H9 (cell line): ENCODE results near the gene DAPK2. TPM values are rescaled to one million over a fixed set of nuclear protein-coding genes. Genes with fewer than 3 reads are reported as not detected.

Experiments used
- DNase-seq: peaks from one replicate; pipeline ENCODE4 v3.0.0-alpha.2; 2017
- H2AFZ ChIP-seq: one replicate; pipeline ENCODE4 v1.6.1; 2013; ENCODE audit warnings: mild to moderate bottlenecking, low read length, control low read depth, moderate library complexity
- H2AK5ac ChIP-seq: 2 replicates; pipeline ENCODE4 v1.6.1; 2013; ENCODE audit warnings: low read length, control low read depth, mixed read lengths; ENCODE audit not compliant: insufficient read length
- H2BK120ac ChIP-seq: one replicate; pipeline ENCODE4 v1.6.1; 2013; ENCODE audit warnings: low read depth, mild to moderate bottlenecking, low read length, control low read depth, inconsistent platforms; ENCODE audit not compliant: poor library complexity, severe bottlenecking
- H2BK12ac ChIP-seq: 2 replicates; pipeline ENCODE4 v1.6.1; 2013; ENCODE audit warnings: low read length, control low read depth, mixed read lengths, low read depth; ENCODE audit not compliant: insufficient read length
- H2BK15ac ChIP-seq: 2 replicates; pipeline ENCODE4 v1.6.1; 2013; ENCODE audit warnings: low read depth, low read length, control low read depth
- H2BK20ac ChIP-seq: one replicate; pipeline ENCODE4 v1.6.1; 2013; ENCODE audit warnings: low read depth, mild to moderate bottlenecking, low read length, control low read depth, inconsistent platforms; ENCODE audit not compliant: poor library complexity, severe bottlenecking
- H2BK5ac ChIP-seq: 2 replicates; pipeline ENCODE4 v1.6.1; 2013; ENCODE audit warnings: low read length, control low read depth, mixed read lengths; ENCODE audit not compliant: insufficient read length
- H3K14ac ChIP-seq: 2 replicates; pipeline ENCODE4 v1.6.1; 2013; ENCODE audit warnings: low read length, control low read depth; ENCODE audit not compliant: insufficient read depth
- H3K18ac ChIP-seq: 2 replicates; pipeline ENCODE4 v1.6.1; 2013; ENCODE audit warnings: low read depth, mild to moderate bottlenecking, mixed read lengths, low read length, control low read depth; ENCODE audit not compliant: insufficient read length
- H3K23ac ChIP-seq: 2 replicates; pipeline ENCODE4 v1.6.1; 2013; ENCODE audit warnings: low read length, control low read depth, mixed read lengths, low read depth; ENCODE audit not compliant: insufficient read length
- H3K23me2 ChIP-seq: 2 replicates; pipeline ENCODE4 v1.6.1; 2013; ENCODE audit warnings: low read depth, mild to moderate bottlenecking, mixed read lengths, low read length, control low read depth; ENCODE audit not compliant: insufficient read length, poor library complexity, severe bottlenecking
- H3K27ac ChIP-seq: 2 replicates; pipeline ENCODE4 v1.5.1; 2013; ENCODE audit warnings: low read length, control low read depth, mixed read lengths, low read depth; ENCODE audit not compliant: insufficient read length
- H3K27me3 ChIP-seq: 2 replicates; pipeline ENCODE4 v1.6.1; 2013; ENCODE audit warnings: low read length, control low read depth, inconsistent platforms; ENCODE audit not compliant: insufficient read depth
- H3K4ac ChIP-seq: 2 replicates; pipeline ENCODE4 v1.6.1; 2013; ENCODE audit warnings: low read depth, mild to moderate bottlenecking, control low read depth, inconsistent platforms, low read length, moderate library complexity
- H3K4me1 ChIP-seq: 2 replicates; pipeline ENCODE4 v1.6.1; 2013; ENCODE audit warnings: low read length, control low read depth, inconsistent platforms; ENCODE audit not compliant: insufficient read depth
- H3K4me2 ChIP-seq: 2 replicates; pipeline ENCODE4 v1.6.1; 2013; ENCODE audit warnings: low read length, control low read depth, mixed read lengths; ENCODE audit not compliant: insufficient read length, insufficient read depth
- H3K56ac ChIP-seq: 2 replicates; pipeline ENCODE4 v1.6.1; 2013; ENCODE audit warnings: low read depth, mild to moderate bottlenecking, mixed read lengths, low read length, control low read depth; ENCODE audit not compliant: insufficient read length
- H3K79me1 ChIP-seq: 2 replicates; pipeline ENCODE4 v1.6.1; 2013; ENCODE audit warnings: low read depth, mild to moderate bottlenecking, moderate library complexity, low read length, control low read depth, inconsistent platforms; ENCODE audit not compliant: insufficient read depth, poor library complexity, severe bottlenecking
- H3K79me2 ChIP-seq: 2 replicates; pipeline ENCODE4 v1.6.1; 2013; ENCODE audit warnings: low read length, control low read depth, inconsistent platforms; ENCODE audit not compliant: insufficient read depth
- H3K9ac ChIP-seq: 2 replicates; pipeline ENCODE4 v1.6.1; 2013; ENCODE audit warnings: low read length, control low read depth, mixed read lengths; ENCODE audit not compliant: insufficient read length; ENCODE audit errors: extremely low read depth
- H3K9me3 ChIP-seq: one replicate; pipeline ENCODE4 v1.6.1; 2013; ENCODE audit warnings: low read depth, low read length, inconsistent platforms; ENCODE audit not compliant: control insufficient read depth
- H3T11ph ChIP-seq: one replicate; pipeline ENCODE4 v1.6.1; 2013; ENCODE audit warnings: mild to moderate bottlenecking, low read length, control low read depth, inconsistent platforms
- H4K20me1 ChIP-seq: one replicate; pipeline ENCODE4 v1.6.1; 2013; ENCODE audit not compliant: control insufficient read depth, insufficient read length, insufficient read depth
- H4K5ac ChIP-seq: 2 replicates; pipeline ENCODE4 v1.6.1; 2013; ENCODE audit warnings: low read depth, mild to moderate bottlenecking, mixed read lengths, low read length, control low read depth; ENCODE audit not compliant: insufficient read length
- H4K8ac ChIP-seq: replicated peaks from 2 replicates; pipeline ENCODE4 v1.6.1; 2013; ENCODE audit warnings: low read length, control low read depth, mixed read lengths, low read depth; ENCODE audit not compliant: insufficient read length
- H4K91ac ChIP-seq: 2 replicates; pipeline ENCODE4 v1.6.1; 2013; ENCODE audit warnings: low read depth, mild to moderate bottlenecking, moderate library complexity, mixed read lengths, low read length, control low read depth; ENCODE audit not compliant: insufficient read length
- H3K27ac Mint-ChIP-seq, 3 experiments: 2 replicates in 2 of 3; 3 replicates in 1 of 3; pipeline ENCODE4 v1.8.0; 2020 to 2021; ENCODE audit warnings: mixed read lengths in 3 of 3, mild to moderate bottlenecking in 1 of 3, moderate library complexity in 1 of 3
- H3K27me3 Mint-ChIP-seq: 2 replicates; pipeline ENCODE4 v1.8.0; 2021; ENCODE audit warnings: low read depth, mild to moderate bottlenecking, moderate library complexity, mixed read lengths
- H3K36me3 Mint-ChIP-seq, 3 experiments: 2 replicates in 2 of 3; 3 replicates in 1 of 3; pipeline ENCODE4 v1.8.0; 2020 to 2021; ENCODE audit warnings: low read depth in 3 of 3, mixed read lengths in 3 of 3; ENCODE audit not compliant: insufficient read depth in 1 of 3
- H3K4me1 Mint-ChIP-seq, 2 experiments: 2 replicates each; pipeline ENCODE4 v1.8.0; 2020; ENCODE audit warnings: mixed read lengths in 2 of 2
- H3K4me3 Mint-ChIP-seq, 2 experiments: 2 replicates in 1 of 2; 3 replicates in 1 of 2; pipeline ENCODE4 v1.8.0; 2020 to 2021; ENCODE audit warnings: mild to moderate bottlenecking in 2 of 2, mixed read lengths in 2 of 2, moderate library complexity in 1 of 2
- H3K9me3 Mint-ChIP-seq, 2 experiments: 2 replicates in 1 of 2; 3 replicates in 1 of 2; pipeline ENCODE4 v1.8.0; 2020; ENCODE audit warnings: mild to moderate bottlenecking in 2 of 2, mixed read lengths in 2 of 2, moderate library complexity in 1 of 2
- WGBS: extraction: QIAGEN DNeasy Blood & Tissue Kit; methylation state at CpG from one replicate; pipeline ENCODE4 v1.1.7; 2013; ENCODE audit warnings: missing lambda C conversion rate, low lambda C conversion rate, mixed read lengths; ENCODE audit not compliant: insufficient read length; ENCODE audit errors: extremely low coverage; 5-methylcytosine and 5-hydroxymethylcytosine counted together
- total RNA-seq: library from RNA; stranded (reverse); gene quantifications from 2 replicates; pipeline ENCODE4 v1.2.1, GENCODE V29; 2021
- TF ChIP-seq, protein P1 (sequence below): fragments of 200-600 bp; sonication (generic); conservative IDR thresholded peaks from 3 replicates; pipeline ENCODE4 v1.8.0; 2021; ENCODE audit warnings: antibody characterized with exemption, mild to moderate bottlenecking

DAPK2 gene
- total RNA-seq, 1 experiment from 2014 or later, result 3.5 TPM

GRCh38 chr15:63904042-63904441 is 142.2 kb downstream of the DAPK2 start:
- H2BK12ac ChIP-seq, result no peak overlapping the region
- no peak overlapping the region for H4K5ac ChIP-seq
- DNase-seq, result no peak

More at GRCh38 chr15:63904042-63904441, 142.2 kb downstream of the DAPK2 start:
- no peak overlapping the region for H4K8ac ChIP-seq
- no peak overlapping the region for H2AK5ac ChIP-seq
- H3T11ph ChIP-seq, result no peak overlapping the region
- no peak overlapping the region for H3K4me2 ChIP-seq
- H3K18ac ChIP-seq, result no peak overlapping the region
- no peak overlapping the region for H3K23ac ChIP-seq
- Mint-ChIP-seq H3K27me3 (no peaks in the 10 kb centered on the region), H3K4me1 (peaks cover 23 to 35% of the 10 kb centered on the region in 2 experiments), H3K9me3 (no peaks in the 10 kb centered on the region), H3K27ac (no peak overlapping the region), H3K36me3 (peaks cover 0 to 3% (median 0%) of the 10 kb centered on the region in 3 experiments; a peak in 2 of 7 replicates), H3K4me3 (no peak overlapping the region)
- no peak overlapping the region for H3K56ac ChIP-seq
- H3K4me1 ChIP-seq, result no peaks in the 10 kb centered on the region
- no peak overlapping the region for H4K91ac ChIP-seq
- H3K14ac ChIP-seq, result no peak overlapping the region
- H3K27ac ChIP-seq, result no peak overlapping the region
- H3K79me2 ChIP-seq, result no peaks in the 10 kb centered on the region
- H3K9ac ChIP-seq, result no peak overlapping the region
- H2BK5ac ChIP-seq, result no peak overlapping the region
- H2AFZ ChIP-seq, result no peak overlapping the region
- H3K9me3 ChIP-seq, result no peaks in the 10 kb centered on the region
- H3K79me1 ChIP-seq, result no peaks in the 10 kb centered on the region
- no peak overlapping the region for H3K4ac ChIP-seq
- TF ChIP-seq, protein P1, sequence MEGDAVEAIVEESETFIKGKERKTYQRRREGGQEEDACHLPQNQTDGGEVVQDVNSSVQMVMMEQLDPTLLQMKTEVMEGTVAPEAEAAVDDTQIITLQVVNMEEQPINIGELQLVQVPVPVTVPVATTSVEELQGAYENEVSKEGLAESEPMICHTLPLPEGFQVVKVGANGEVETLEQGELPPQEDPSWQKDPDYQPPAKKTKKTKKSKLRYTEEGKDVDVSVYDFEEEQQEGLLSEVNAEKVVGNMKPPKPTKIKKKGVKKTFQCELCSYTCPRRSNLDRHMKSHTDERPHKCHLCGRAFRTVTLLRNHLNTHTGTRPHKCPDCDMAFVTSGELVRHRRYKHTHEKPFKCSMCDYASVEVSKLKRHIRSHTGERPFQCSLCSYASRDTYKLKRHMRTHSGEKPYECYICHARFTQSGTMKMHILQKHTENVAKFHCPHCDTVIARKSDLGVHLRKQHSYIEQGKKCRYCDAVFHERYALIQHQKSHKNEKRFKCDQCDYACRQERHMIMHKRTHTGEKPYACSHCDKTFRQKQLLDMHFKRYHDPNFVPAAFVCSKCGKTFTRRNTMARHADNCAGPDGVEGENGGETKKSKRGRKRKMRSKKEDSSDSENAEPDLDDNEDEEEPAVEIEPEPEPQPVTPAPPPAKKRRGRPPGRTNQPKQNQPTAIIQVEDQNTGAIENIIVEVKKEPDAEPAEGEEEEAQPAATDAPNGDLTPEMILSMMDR, result no peak
- no peaks in the 10 kb centered on the region for H4K20me1 ChIP-seq
- H2BK20ac ChIP-seq, result no peak overlapping the region
- WGBS, result no CpG with 5 or more reads among the region's 4 CpGs
- H2BK120ac ChIP-seq, result no peak overlapping the region
- no peaks in the 10 kb centered on the region for H3K27me3 ChIP-seq
- no peak overlapping the region for H2BK15ac ChIP-seq
- H3K23me2 ChIP-seq, result no peaks in the 10 kb centered on the region
